ENCODE measurements around the gene EFEMP1. TPM values are rescaled to one million over a fixed set of nuclear protein-coding genes. Genes with fewer than 3 reads are reported as not detected.

The EFEMP1 gene
- total RNA-seq, 1 donor from 2014 or later: not detected

DNA sequence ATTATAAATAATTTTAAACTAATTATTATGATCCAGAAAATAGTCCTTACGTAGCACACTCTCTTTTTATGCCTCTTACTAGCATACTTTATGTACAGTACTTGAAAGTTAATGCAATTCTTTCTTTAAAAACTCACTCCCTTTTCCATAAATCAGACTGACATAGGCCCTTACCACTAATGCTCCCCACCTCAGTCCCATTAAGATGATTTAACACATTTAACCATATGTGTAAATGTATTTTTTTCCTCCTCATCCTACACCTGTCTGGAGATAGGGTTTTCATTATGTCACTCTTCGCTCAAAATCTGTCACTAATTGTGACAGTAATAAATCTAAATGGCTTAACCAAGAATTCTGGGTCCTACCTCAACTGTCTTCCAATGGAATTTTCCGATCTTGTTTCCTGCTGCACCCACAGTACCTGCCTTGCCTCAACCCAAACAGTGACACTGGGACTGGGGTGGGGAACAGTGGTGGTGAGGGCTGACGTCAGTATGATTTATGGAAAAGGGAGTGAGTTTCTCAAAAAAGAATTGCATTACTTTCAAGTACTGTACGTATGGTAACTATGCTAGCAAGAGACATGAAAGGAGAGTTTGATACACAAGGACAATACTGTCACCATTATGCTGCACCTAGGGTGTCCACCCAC lies 25.1 kb downstream of the EFEMP1 start:
- Mint-ChIP-seq H3K4me3 (no peak overlapping the region), H3K27me3 (no peaks in the 10 kb centered on the region), H3K4me1 (no peaks in the 10 kb centered on the region), H3K27ac (no peak overlapping the region), H3K36me3 (ENCODE audit: low read depth) (no peaks in the 10 kb centered on the region), H3K9me3 (peaks cover 5% of the 10 kb centered on the region)
- no peak for DNase-seq
- TF ChIP-seq, protein P1, sequence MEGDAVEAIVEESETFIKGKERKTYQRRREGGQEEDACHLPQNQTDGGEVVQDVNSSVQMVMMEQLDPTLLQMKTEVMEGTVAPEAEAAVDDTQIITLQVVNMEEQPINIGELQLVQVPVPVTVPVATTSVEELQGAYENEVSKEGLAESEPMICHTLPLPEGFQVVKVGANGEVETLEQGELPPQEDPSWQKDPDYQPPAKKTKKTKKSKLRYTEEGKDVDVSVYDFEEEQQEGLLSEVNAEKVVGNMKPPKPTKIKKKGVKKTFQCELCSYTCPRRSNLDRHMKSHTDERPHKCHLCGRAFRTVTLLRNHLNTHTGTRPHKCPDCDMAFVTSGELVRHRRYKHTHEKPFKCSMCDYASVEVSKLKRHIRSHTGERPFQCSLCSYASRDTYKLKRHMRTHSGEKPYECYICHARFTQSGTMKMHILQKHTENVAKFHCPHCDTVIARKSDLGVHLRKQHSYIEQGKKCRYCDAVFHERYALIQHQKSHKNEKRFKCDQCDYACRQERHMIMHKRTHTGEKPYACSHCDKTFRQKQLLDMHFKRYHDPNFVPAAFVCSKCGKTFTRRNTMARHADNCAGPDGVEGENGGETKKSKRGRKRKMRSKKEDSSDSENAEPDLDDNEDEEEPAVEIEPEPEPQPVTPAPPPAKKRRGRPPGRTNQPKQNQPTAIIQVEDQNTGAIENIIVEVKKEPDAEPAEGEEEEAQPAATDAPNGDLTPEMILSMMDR (IDR thresholded peaks at IDR 0.05): no peak
- intact Hi-C loops (cut with micrococcal nuclease): no loop called here
- POLR2A ChIA-PET: no interaction called here
- ATAC-seq (ENCODE audit: low read depth): no peak
- CTCF ChIA-PET: no interaction called here

DNA sequence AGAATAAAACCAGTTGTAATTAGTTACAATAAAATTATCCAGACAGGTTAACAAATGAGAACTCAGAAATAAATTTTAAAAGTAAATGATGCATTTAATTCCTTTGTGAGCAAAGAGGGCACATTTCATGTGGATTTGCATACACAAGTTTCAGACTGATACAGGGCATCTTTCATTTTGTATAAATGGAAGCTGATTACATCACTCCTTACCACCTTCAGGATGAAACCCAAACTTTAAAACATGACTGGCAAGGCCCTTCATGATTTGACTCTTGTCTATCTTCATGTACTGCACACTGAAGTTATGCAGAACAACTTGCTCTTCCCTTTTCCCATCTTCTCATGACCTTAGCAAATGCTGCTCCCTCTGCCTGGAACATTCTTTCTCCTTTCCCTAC lies 26.9 kb downstream of the EFEMP1 start:
- Mint-ChIP-seq H3K4me1 (no peaks in the 10 kb centered on the region), H3K9me3 (no peaks in the 10 kb centered on the region), H3K4me3 (no peak overlapping the region), H3K36me3 (ENCODE audit: low read depth) (no peaks in the 10 kb centered on the region), H3K27me3 (no peaks in the 10 kb centered on the region), H3K27ac (no peak overlapping the region)
- intact Hi-C loops (cut with micrococcal nuclease): no loop called here
- ChIA-PET CTCF (no interaction called here), POLR2A (no interaction called here)
- no peak for DNase-seq
- ATAC-seq (ENCODE audit: low read depth): no peak
- TF ChIP-seq, protein P1 (IDR thresholded peaks at IDR 0.05): no peak

DNA sequence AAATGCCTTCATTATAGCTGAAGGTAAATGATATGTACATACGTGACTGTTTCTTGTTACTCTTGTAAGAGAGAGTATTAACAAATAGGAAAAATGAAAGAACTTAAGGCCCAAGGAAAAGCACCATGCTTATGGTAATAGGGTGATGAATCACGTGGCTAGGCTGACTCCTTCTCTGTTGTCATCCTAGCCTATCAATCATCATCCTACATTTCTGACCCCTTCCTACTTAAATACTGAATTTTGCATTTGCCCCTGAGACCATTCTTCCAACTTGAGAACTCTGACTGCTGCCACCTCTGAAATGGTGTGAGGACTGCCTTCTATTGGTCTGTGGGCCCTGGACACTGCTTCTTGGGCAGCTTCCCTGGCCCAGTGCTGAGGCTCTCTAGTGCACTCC lies 28.9 kb downstream of the EFEMP1 start:
- intact Hi-C loops (cut with micrococcal nuclease): no loop called here
- Mint-ChIP-seq H3K4me3 (no peak overlapping the region), H3K36me3 (ENCODE audit: low read depth) (no peaks in the 10 kb centered on the region), H3K27me3 (no peaks in the 10 kb centered on the region), H3K9me3 (no peaks in the 10 kb centered on the region), H3K4me1 (no peaks in the 10 kb centered on the region), H3K27ac (no peak overlapping the region)
- POLR2A ChIA-PET: no interaction called here
- DNase-seq (no peak), ATAC-seq (ENCODE audit: low read depth) (no peak)
- TF ChIP-seq, protein P1 (IDR thresholded peaks at IDR 0.05): no peak
- CTCF ChIA-PET: no interaction called here

DNA sequence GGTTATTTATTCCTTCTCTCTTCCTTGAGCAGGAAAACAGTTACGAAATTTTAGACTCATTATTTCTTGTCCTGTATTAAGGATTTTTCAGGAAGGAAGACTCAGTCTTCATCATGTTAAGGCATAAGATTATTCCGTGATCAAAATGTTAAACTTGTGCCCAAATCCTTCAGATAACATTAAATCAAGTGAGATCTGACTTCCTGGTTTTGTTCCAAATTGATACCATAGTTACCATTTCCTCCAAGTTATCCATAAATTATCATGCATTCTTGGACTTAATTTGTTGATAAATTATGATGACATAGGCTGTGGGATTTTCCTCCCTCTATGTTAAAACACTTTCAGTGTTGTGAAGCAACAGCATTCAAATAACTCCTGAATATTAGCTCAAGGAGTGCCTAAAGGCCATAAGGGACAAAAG lies 31.9 kb downstream of the EFEMP1 start:
- ChIA-PET CTCF (no interaction called here), POLR2A (interaction anchor here (0.6 kb wide), 1 partner anchor 11 kb away, joined by 4 read pairs; no protein-coding TSS in a partner anchor)
- ATAC-seq (ENCODE audit: low read depth) (no peak), DNase-seq (no peak)
- Mint-ChIP-seq H3K4me3 (no peak overlapping the region), H3K9me3 (no peaks in the 10 kb centered on the region), H3K27me3 (no peaks in the 10 kb centered on the region), H3K4me1 (no peaks in the 10 kb centered on the region), H3K36me3 (ENCODE audit: low read depth) (no peaks in the 10 kb centered on the region), H3K27ac (no peak overlapping the region)
- intact Hi-C loops (cut with micrococcal nuclease): no loop called here
- TF ChIP-seq, protein P1 (IDR thresholded peaks at IDR 0.05): no peak

DNA sequence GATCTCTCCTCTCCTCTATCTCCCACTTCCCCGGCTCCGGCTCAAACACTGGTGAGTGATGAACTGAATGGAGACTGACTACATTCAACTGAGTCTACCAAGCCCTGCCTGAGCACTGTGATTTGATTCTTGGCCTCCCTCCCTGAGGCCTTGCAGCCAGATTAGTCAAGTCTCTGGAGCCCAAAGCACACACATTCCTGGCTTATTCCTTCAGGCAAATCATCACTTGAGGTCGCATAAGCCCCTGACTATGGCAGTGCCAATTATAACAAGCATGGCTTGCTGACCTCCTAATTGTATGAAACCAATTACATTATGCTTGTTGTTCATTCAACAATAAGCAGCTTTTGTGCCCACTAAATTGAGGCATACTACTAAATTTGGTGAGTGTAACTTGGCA lies 34.6 kb downstream of the EFEMP1 start:
- TF ChIP-seq, protein P1 (IDR thresholded peaks at IDR 0.05): no peak
- Mint-ChIP-seq H3K27me3 (no peaks in the 10 kb centered on the region), H3K36me3 (ENCODE audit: low read depth) (no peaks in the 10 kb centered on the region)

More for the DNA sequence above, 34.6 kb downstream of the EFEMP1 start:
- Mint-ChIP-seq H3K4me3 (no peak overlapping the region), H3K9me3 (no peaks in the 10 kb centered on the region), H3K27ac (no peak overlapping the region), H3K4me1 (no peaks in the 10 kb centered on the region)
- ATAC-seq (ENCODE audit: low read depth) (no peak), DNase-seq (no peak)
- POLR2A ChIA-PET: no interaction called here
- CTCF ChIA-PET: no interaction called here
- intact Hi-C loops (cut with micrococcal nuclease): no loop called here

All from activated B cell treated with CpG ODN at 0.5 μM for 24 hours (primary cell).